Nephron (organoid): ENCODE results near the gene TBC1D20.
"Not testable (repeated sequence)": the region's sequence is repeated elsewhere in the genome, so short reads cannot be mapped to it uniquely, and the experiment has no call there.

Experiments used
- H3K27ac Mint-ChIP-seq, 3 experiments: 2 replicates each; pipeline ENCODE4 v1.8.0; 2020; ENCODE audit warnings: mixed read lengths in 3 of 3, mild to moderate bottlenecking in 2 of 3, moderate library complexity in 1 of 3
- H3K27me3 Mint-ChIP-seq: 2 replicates; pipeline ENCODE4 v1.8.0; 2021; ENCODE audit warnings: low read depth, mild to moderate bottlenecking, moderate library complexity, mixed read lengths
- H3K36me3 Mint-ChIP-seq: 2 replicates; pipeline ENCODE4 v1.8.0; 2020; ENCODE audit warnings: low read depth, mixed read lengths
- H3K4me1 Mint-ChIP-seq: 2 replicates; pipeline ENCODE4 v1.8.0; 2020; ENCODE audit warnings: mixed read lengths
- H3K4me3 Mint-ChIP-seq, 3 experiments: 2 replicates each; pipeline ENCODE4 v1.8.0; 2020; ENCODE audit warnings: mild to moderate bottlenecking in 3 of 3, mixed read lengths in 3 of 3, moderate library complexity in 2 of 3
- H3K9me3 Mint-ChIP-seq: 2 replicates; pipeline ENCODE4 v1.8.0; 2020; ENCODE audit warnings: mixed read lengths
- CTCF ChIP-seq, 3 experiments: fragments of 200-600 bp; sonication (generic); IDR thresholded peaks; one replicate each; pipeline ENCODE4 v1.5.0; 2021; ENCODE audit warnings: antibody characterized with exemption in 3 of 3; ENCODE audit not compliant: unreplicated experiment in 3 of 3

TBC1D20 gene

DNA sequence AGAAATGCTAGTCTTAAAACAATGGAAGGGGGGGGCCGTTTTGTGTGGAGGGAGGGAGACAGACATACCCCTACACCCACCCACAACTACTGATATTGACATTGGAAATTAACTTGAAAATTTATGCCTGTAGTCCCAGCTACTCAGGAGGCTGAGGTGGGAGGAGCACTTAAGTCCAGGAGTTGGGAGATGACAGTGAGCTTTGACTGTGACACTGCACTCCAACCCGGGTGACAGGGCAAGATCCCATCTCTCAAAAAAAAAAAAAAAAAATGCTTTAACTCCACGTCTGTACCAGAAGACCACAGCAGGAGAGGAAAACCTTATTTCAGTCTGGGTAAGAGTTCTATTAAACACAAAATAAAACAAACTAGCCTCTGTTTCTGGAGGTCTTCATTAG lies 2.2 kb downstream of the TBC1D20 start:
- Mint-ChIP-seq H3K4me1 (peaks cover 36% of the 10 kb centered on the region), H3K9me3 (no peaks in the 10 kb centered on the region), H3K4me3 (peak overlapping the region; percentile 90 to 99 (median 98)), H3K36me3 (peaks cover 4% of the 10 kb centered on the region), H3K27me3 (no peaks in the 10 kb centered on the region), H3K27ac (peak overlapping the region in 2 of 3 experiments; percentile 44 to 46)
- no peak for TF ChIP-seq CTCF (IDR thresholded peaks at IDR 0.05; ENCODE audit: unreplicated experiment in 3 of 3)

DNA sequence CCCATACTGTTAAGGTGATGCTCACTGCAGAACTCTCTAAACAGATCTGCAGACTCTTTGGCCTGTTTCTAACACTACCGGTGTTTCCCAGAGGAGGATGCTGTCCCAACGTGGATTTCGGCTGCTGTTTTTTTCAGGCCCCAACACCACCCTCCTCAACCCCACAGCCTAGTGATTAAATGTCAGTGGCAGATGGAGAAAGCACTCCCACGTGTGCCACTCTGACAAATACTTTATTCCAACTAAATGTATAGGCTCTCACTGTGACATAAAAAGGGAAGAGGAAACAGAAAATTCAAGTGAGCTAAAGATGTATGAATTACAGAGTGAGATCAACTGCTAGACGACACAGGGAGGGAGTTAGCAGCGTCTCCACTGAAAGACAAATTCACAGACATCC lies 3.6 kb downstream of the TBC1D20 start:
- Mint-ChIP-seq H3K4me3 (peak overlapping the region; percentile 27 to 70 (median 40)), H3K9me3 (no peaks in the 10 kb centered on the region), H3K4me1 (peaks cover 36% of the 10 kb centered on the region), H3K36me3 (peaks cover 4% of the 10 kb centered on the region), H3K27me3 (no peaks in the 10 kb centered on the region), H3K27ac (peak overlapping the region in 1 of 3 experiments; percentile 71)
- TF ChIP-seq CTCF (IDR thresholded peaks at IDR 0.05; ENCODE audit: unreplicated experiment in 3 of 3): no peak

GRCh38 chr20:454951-455350 lies 7.4 kb downstream of the TBC1D20 start:
- peaks cover 10% of the 10 kb centered on the region for H3K36me3 Mint-ChIP-seq
- H3K9me3 Mint-ChIP-seq: no peaks in the 10 kb centered on the region
- no peaks in the 10 kb centered on the region for H3K27me3 Mint-ChIP-seq
- no peak overlapping the region for H3K27ac Mint-ChIP-seq
- peaks cover 20% of the 10 kb centered on the region for H3K4me1 Mint-ChIP-seq
- H3K4me3 Mint-ChIP-seq: no peak overlapping the region
- no peak for TF ChIP-seq CTCF (IDR thresholded peaks at IDR 0.05; ENCODE audit: unreplicated experiment in 3 of 3)

DNA sequence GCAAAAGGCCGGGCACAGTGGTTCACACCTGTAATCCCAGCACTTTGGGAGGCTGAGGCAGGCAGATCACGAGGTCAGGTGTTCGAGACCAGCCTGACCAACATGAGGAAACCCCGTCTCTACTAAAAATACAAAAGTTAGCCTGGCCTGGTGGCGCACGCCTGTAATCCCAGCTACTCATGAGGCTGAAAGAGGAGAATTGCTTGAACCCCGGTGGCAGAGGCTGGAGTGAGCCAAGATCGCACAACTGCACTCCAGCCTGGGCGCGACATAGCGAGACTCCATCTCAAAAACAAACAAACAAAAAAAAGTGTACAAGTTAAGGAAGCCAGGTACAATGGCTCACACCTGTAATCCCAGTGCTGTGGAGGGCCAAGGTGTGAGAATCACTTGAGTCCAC lies 10.3 kb downstream of the TBC1D20 start:
- H3K27ac Mint-ChIP-seq, H3K4me1 Mint-ChIP-seq, H3K27me3 Mint-ChIP-seq, H3K4me3 Mint-ChIP-seq, H3K9me3 Mint-ChIP-seq: not testable (repeated sequence)
- H3K36me3 Mint-ChIP-seq: peaks cover 17% of the 10 kb centered on the region

GRCh38 chr20:445514-446336 lies 16.6 kb downstream of the TBC1D20 start:
- H3K27ac Mint-ChIP-seq: no peak overlapping the region

DNA sequence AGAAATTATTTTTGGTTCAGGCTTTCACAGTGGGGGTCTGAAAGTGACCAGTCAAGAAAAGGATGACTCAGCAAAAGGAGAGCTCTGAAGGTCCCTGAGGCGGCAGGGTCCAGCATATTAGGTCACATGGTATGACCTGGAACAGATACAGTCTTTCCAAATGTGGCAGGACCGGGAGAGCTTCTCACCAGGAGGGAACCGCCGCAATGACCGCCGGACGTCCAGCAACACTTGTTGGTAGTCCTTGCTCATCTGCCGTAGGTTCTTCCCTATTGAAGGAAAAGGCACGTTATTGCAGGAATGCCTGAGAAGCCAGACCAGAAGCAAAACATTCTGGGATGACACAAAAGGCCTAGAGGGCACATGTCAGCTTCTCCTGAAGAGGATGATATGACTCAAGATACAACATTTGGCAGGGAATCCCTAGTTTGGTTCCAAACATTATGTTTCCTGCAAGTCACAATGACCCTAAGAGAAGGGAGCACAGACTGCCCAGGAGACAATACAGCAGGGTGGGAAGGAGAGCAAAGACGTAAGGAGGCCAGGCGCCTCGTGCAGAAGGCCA lies 17.4 kb downstream of the TBC1D20 start:
- no peaks in the 10 kb centered on the region for H3K9me3 Mint-ChIP-seq
- H3K4me1 Mint-ChIP-seq: peaks cover 7% of the 10 kb centered on the region
- H3K4me3 Mint-ChIP-seq: no peak overlapping the region
- H3K36me3 Mint-ChIP-seq: peaks cover 61% of the 10 kb centered on the region
- peak overlapping the region in 1 of 3 experiments; percentile 7 for H3K27ac Mint-ChIP-seq
- no peak for TF ChIP-seq CTCF (IDR thresholded peaks at IDR 0.05; ENCODE audit: unreplicated experiment in 3 of 3)
- no peaks in the 10 kb centered on the region for H3K27me3 Mint-ChIP-seq

More at GRCh38 chr20:445514-446336, 16.6 kb downstream of the TBC1D20 start:
- peaks cover 7% of the 10 kb centered on the region for H3K4me1 Mint-ChIP-seq
- no peak for TF ChIP-seq CTCF (IDR thresholded peaks at IDR 0.05; ENCODE audit: unreplicated experiment in 3 of 3)
- no peaks in the 10 kb centered on the region for H3K27me3 Mint-ChIP-seq
- H3K4me3 Mint-ChIP-seq: no peak overlapping the region
- H3K9me3 Mint-ChIP-seq: no peaks in the 10 kb centered on the region
- H3K36me3 Mint-ChIP-seq: peaks cover 58% of the 10 kb centered on the region
